Measurements from ENCODE around the gene FGA.

The FGA gene

GRCh38 chr4:154608361-154609252, 18.1 kb upstream of the FGA start:
- no peak overlapping the region for H3K4me3 ChIP-seq (ENCODE audit: low read length)
- no peak for TF ChIP-seq CTCF (conservative IDR thresholded peaks at IDR 0.05; ENCODE audit: low read depth, low read length)
- DNase-seq (ENCODE audit: low read depth): no peak

- DNase-seq (ENCODE audit: low read depth): no peak
- H3K4me3 ChIP-seq (ENCODE audit: low read length): no peak overlapping the region
- no peak for TF ChIP-seq CTCF (conservative IDR thresholded peaks at IDR 0.05; ENCODE audit: low read depth, low read length)
These were observed 16.5 kb upstream of the FGA start for GRCh38 chr4:154606728-154607723.

- no peak for TF ChIP-seq CTCF (conservative IDR thresholded peaks at IDR 0.05; ENCODE audit: low read depth, low read length)
- no peak overlapping the region for H3K4me3 ChIP-seq (ENCODE audit: low read length)
- DNase-seq (ENCODE audit: low read depth): no peak
These were observed 14.2 kb upstream of the FGA start for GRCh38 chr4:154604696-154605200.

- TF ChIP-seq CTCF (conservative IDR thresholded peaks at IDR 0.05; ENCODE audit: low read depth, low read length): no peak
- no peak overlapping the region for H3K4me3 ChIP-seq (ENCODE audit: low read length)
- DNase-seq (ENCODE audit: low read depth): no peak
These were observed 12.7 kb upstream of the FGA start for GRCh38 chr4:154603033-154603943.

GRCh38 chr4:154602404-154603020, 12.0 kb upstream of the FGA start:
- no peak overlapping the region for H3K4me3 ChIP-seq (ENCODE audit: low read length)
- no peak for DNase-seq (ENCODE audit: low read depth)
- no peak for TF ChIP-seq CTCF (conservative IDR thresholded peaks at IDR 0.05; ENCODE audit: low read depth, low read length)
